HEK293 (cell line): Measurements from ENCODE around the gene CACNA1H.

ENCODE experiments used
- CTCF ChIP-seq: fragments of 450-650 bp; formaldehyde crosslinking; IDR thresholded peaks from 2 replicates; pipeline ENCODE4 v1.5.1; 2016; ENCODE audit warnings: missing biosample characterization, missing genetic modification characterization
- KLF10 ChIP-seq: fragments of 450-650 bp; IDR thresholded peaks from 2 replicates; pipeline ENCODE4 v1.5.1; 2018; ENCODE audit warnings: missing biosample characterization, mild to moderate bottlenecking, missing genetic modification characterization
- ZNF174 ChIP-seq: fragments of 450-650 bp; formaldehyde crosslinking; IDR thresholded peaks from 2 replicates; pipeline ENCODE4 v1.5.0; 2017; ENCODE audit warnings: missing biosample characterization, mild to moderate bottlenecking, missing genetic modification characterization
- ZNF214 ChIP-seq: fragments of 450-650 bp; formaldehyde crosslinking; IDR thresholded peaks from 2 replicates; pipeline ENCODE4 v1.5.1; 2017; ENCODE audit warnings: missing biosample characterization, mild to moderate bottlenecking, missing genetic modification characterization, borderline replicate concordance
- ZNF426 ChIP-seq: fragments of 450-650 bp; formaldehyde crosslinking; IDR thresholded peaks from 2 replicates; pipeline ENCODE4 v1.5.1; 2017; ENCODE audit warnings: missing biosample characterization, missing genetic modification characterization, mild to moderate bottlenecking, inconsistent platforms, moderate library complexity
- ZNF501 ChIP-seq: fragments of 450-650 bp; formaldehyde crosslinking; IDR thresholded peaks from 2 replicates; pipeline ENCODE4 v1.5.1; 2016; ENCODE audit warnings: missing biosample characterization, missing genetic modification characterization
- ZNF624 ChIP-seq: fragments of 450-650 bp; formaldehyde crosslinking; IDR thresholded peaks from 2 replicates; pipeline ENCODE4 v1.5.1; 2017; ENCODE audit warnings: missing biosample characterization, missing genetic modification characterization
- TF ChIP-seq, protein P1 (sequence below): fragments of 450-650 bp; formaldehyde crosslinking; IDR thresholded peaks from 2 replicates; pipeline ENCODE4 v1.5.1; 2016; ENCODE audit warnings: missing biosample characterization, missing genetic modification characterization

DNA sequence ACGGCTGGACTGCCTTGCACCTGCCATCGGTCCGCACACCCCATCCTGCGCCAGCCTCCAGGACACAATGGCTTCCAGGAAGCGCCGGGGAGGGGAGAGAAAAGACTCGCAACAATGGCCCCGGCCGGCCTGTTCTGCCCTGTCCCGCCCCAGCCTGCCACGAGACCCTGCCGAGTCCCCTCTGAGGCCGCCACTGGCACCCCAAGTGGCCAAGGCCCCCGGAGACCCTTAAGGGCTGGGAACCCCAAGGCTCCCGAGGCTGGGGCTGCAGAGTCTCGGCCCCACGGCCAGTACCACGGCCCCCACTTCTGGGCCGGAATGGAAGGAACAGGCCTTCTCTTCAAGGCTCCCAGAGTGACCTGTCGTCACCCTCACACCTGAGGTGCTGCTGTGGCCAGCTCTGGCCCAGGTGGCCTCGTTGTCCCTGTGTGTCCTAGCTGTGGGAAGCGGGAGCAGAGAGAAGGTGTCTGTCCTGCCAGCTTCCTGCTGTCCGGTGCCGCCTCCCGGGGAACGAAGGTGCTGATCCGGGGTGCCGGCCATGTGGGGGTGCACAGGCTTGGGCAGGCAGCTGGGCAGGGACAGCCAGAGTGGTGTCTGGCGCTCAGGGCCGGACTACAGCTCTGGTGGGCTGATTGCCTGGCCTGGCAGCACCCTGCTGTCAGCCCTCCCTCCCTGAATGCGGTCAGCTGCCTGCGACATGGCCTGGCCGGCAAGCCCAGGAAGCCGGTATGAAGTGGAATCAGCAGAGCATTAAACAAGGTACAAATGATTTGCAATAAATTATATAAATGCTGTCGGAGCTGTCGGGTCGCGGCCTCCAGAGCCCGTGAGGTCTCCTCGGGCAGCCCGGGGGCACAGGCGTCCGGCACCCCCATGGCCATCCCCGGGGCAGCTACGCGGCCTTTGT lies 8.2 kb upstream of the CACNA1H start:
- TF ChIP-seq ZNF174 (tag by site-specific recombination) (no peak), CTCF (no peak), ZNF501 (tag by site-specific recombination) (no peak), ZNF624 (tag by site-specific recombination) (no peak), KLF10 (no peak), ZNF214 (tag by site-specific recombination) (no peak), ZNF426 (tag by site-specific recombination) (no peak)
- TF ChIP-seq, protein P1, sequence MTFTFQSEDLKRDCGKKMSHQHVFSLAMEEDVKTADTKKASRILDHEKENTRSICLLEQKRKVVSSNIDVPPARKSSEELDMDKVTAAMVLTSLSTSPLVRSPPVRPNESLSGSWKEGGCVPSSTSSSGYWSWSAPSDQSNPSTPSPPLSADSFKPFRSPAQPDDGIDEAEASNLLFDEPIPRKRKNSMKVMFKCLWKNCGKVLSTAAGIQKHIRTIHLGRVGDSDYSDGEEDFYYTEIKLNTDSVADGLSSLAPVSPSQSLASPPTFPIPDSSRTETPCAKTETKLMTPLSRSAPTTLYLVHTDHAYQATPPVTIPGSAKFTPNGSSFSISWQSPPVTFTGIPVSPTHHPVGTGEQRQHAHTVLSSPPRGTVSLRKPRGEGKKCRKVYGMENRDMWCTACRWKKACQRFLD (tag by site-specific recombination) = no peak
